ENCODE results near the gene GNGT2. TPM values are rescaled to one million over a fixed set of nuclear protein-coding genes. Genes with fewer than 3 reads are reported as not detected.

GNGT2 gene
- total and polyA plus RNA-seq, 4 donors, result 1.8 to 12.3 (median 7.3) TPM

DNA sequence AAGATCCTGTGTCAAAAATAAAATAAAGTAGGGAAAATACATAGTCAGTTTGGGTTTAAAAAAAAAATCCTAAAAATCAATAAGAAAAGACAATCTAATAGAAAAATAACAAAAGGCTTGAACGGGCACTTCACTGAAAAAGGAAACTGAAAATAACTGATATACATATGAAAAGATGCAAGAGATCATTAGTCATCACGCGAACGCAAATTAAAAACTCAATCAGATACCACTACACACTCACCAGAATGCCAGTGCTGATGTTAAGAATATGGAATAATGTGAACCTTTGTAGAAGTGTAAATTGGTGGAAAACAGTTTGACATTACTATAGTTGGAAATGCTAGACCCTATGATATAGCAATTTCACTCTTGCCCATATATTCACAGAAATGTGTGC is 14.6 kb downstream of the GNGT2 start:
- no peak overlapping the region for H3K9ac ChIP-seq (ENCODE audit: insufficient read depth in 1 of 2, low read length in 2 of 2)
- DNase-seq (no peak), ATAC-seq (ENCODE audit: insufficient read depth, low FRiP score) (no peak)
- no peak overlapping the region for H3K27ac ChIP-seq (ENCODE audit: low read depth in 1 of 2, low read length in 1 of 2)
- no peaks in the 10 kb centered on the region for H3K27me3 ChIP-seq (ENCODE audit: control insufficient read depth in 3 of 3, insufficient read depth in 3 of 3, low read length in 2 of 3)
- 75 to 86% methylated on average over 4 of the region's 4 CpGs for WGBS, 2 donors
- no peaks in the 10 kb centered on the region for H3K9me3 ChIP-seq (ENCODE audit: control insufficient read depth in 4 of 4, insufficient read depth in 3 of 4, low read length in 3 of 4)
- peaks cover 0 to 6% (median 0%) of the 10 kb centered on the region in 5 donors for H3K4me1 ChIP-seq (ENCODE audit: control insufficient read depth in 5 of 5, insufficient read depth in 5 of 5, low read length in 5 of 5)
- TF ChIP-seq, protein P1, sequence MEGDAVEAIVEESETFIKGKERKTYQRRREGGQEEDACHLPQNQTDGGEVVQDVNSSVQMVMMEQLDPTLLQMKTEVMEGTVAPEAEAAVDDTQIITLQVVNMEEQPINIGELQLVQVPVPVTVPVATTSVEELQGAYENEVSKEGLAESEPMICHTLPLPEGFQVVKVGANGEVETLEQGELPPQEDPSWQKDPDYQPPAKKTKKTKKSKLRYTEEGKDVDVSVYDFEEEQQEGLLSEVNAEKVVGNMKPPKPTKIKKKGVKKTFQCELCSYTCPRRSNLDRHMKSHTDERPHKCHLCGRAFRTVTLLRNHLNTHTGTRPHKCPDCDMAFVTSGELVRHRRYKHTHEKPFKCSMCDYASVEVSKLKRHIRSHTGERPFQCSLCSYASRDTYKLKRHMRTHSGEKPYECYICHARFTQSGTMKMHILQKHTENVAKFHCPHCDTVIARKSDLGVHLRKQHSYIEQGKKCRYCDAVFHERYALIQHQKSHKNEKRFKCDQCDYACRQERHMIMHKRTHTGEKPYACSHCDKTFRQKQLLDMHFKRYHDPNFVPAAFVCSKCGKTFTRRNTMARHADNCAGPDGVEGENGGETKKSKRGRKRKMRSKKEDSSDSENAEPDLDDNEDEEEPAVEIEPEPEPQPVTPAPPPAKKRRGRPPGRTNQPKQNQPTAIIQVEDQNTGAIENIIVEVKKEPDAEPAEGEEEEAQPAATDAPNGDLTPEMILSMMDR (IDR thresholded peaks at IDR 0.05; ENCODE audit: control extremely low read depth, extremely low read depth), result no peak
- H3K4me3 ChIP-seq, result no peak overlapping the region
- H3K36me3 ChIP-seq (ENCODE audit: control insufficient read depth in 4 of 4, insufficient read depth in 4 of 4, low read length in 4 of 4), result no peaks in the 10 kb centered on the region

DNA sequence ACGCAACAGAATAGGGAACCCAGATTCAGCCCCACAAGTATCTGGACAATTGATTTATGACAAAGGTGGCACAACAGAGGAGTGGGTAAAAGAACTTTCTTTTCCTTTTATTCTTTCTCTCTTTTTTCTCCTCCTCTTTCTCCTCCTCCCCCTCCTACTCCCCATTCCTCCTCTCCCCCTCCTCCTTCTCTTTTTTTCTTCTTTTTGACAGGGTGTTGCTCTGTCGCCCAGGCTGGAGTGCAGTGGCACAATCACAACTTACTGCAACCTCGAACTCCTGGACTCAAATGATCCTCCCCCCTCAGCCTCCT is 16.1 kb downstream of the GNGT2 start:
- no peak overlapping the region for H3K4me3 ChIP-seq
- TF ChIP-seq, protein P1 (IDR thresholded peaks at IDR 0.05; ENCODE audit: control extremely low read depth, extremely low read depth), result no peak

DNA sequence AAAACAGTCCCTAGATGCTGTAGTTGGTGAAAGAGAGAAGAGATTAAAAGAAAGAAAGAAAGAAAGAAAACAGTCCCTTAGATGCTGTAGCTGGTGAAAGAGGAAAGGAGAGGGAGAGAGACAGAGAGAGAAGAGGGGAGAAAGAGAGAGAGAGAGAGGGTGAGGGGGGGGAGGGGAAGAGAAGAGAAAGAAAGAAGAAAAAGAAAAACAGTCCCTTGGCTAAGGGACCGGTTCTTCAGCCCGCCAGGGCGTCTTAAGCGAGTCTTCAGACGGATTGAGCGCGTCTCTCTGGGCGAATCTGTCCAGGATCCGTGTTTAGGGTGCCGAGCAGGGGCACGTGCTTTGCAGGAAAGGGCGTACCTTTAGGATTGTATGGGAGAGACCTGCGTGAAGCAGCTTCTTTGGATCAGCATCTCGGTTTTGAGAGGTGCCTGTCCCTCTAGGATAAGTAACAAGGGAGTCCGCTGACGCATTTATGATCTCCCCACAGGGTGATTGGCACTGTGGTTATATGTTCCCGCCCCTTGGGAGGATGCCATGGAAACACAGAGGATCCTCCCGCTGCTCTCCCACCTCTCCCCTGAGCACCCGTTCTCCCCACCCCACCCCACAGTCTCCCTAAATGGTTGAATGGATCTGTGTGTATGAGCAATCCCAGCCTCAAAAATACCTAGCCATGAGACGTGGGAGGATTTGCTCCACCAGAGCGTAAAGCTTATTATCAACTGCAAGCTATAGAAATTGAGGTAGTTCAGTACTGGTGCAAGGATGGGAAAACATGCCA is 16.7 kb downstream of the GNGT2 start:
- no peak for ATAC-seq (ENCODE audit: insufficient read depth, low FRiP score)
- H3K27ac ChIP-seq (ENCODE audit: low read depth in 1 of 2, low read length in 1 of 2), result peak overlapping the region in 1 of 2 donors; percentile 74
- TF ChIP-seq, protein P1 (IDR thresholded peaks at IDR 0.05; ENCODE audit: control extremely low read depth, extremely low read depth), result no peak
- H3K36me3 ChIP-seq (ENCODE audit: control insufficient read depth in 4 of 4, insufficient read depth in 4 of 4, low read length in 4 of 4), result no peaks in the 10 kb centered on the region
- peak; percentile 69 to 77 (median 74) for DNase-seq
- no peak overlapping the region for H3K4me3 ChIP-seq
- H3K4me1 ChIP-seq (ENCODE audit: control insufficient read depth in 5 of 5, insufficient read depth in 5 of 5, low read length in 5 of 5), result peaks cover 0 to 6% (median 0%) of the 10 kb centered on the region in 5 donors
- H3K27me3 ChIP-seq (ENCODE audit: control insufficient read depth in 3 of 3, insufficient read depth in 3 of 3, low read length in 2 of 3), result no peaks in the 10 kb centered on the region
- 3 to 10% methylated on average over 21 of the region's 21 CpGs for WGBS, 2 donors
- H3K9ac ChIP-seq (ENCODE audit: insufficient read depth in 1 of 2, low read length in 2 of 2), result peak overlapping the region; percentile 49 to 98
- no peaks in the 10 kb centered on the region for H3K9me3 ChIP-seq (ENCODE audit: control insufficient read depth in 4 of 4, insufficient read depth in 3 of 4, low read length in 3 of 4)

More for the DNA sequence above, 16.1 kb downstream of the GNGT2 start:
- WGBS, 2 donors, result 43 to 63% methylated on average over 3 of the region's 3 CpGs
- Histone ChIP-seq H3K4me1 (ENCODE audit: control insufficient read depth in 5 of 5, insufficient read depth in 5 of 5, low read length in 5 of 5) (peaks cover 0 to 6% (median 0%) of the 10 kb centered on the region in 5 donors), H3K27me3 (ENCODE audit: control insufficient read depth in 3 of 3, insufficient read depth in 3 of 3, low read length in 2 of 3) (no peaks in the 10 kb centered on the region), H3K9me3 (ENCODE audit: control insufficient read depth in 4 of 4, insufficient read depth in 3 of 4, low read length in 3 of 4) (no peaks in the 10 kb centered on the region), H3K9ac (ENCODE audit: insufficient read depth in 1 of 2, low read length in 2 of 2) (peak overlapping the region in 1 of 2 donors; percentile 98), H3K36me3 (ENCODE audit: control insufficient read depth in 4 of 4, insufficient read depth in 4 of 4, low read length in 4 of 4) (no peaks in the 10 kb centered on the region), H3K27ac (ENCODE audit: low read depth in 1 of 2, low read length in 1 of 2) (no peak overlapping the region)
- DNase-seq (no peak), ATAC-seq (ENCODE audit: insufficient read depth, low FRiP score) (no peak)
